GM23338 (cell line): Measurements from ENCODE around the gene RPS6KA1. TPM values are rescaled to one million over a fixed set of nuclear protein-coding genes. Genes with fewer than 3 reads are reported as not detected.

Source experiments
- ATAC-seq: fragments of 200-7000 bp; cut with Tn5 transposase; 3 replicates; pipeline ENCODE4 v1.9.1; 2020
- DNase-seq: peaks from one replicate; pipeline ENCODE4 v3.0.0-alpha.2; 2015; ENCODE audit warnings: low spot score
- H2AFZ ChIP-seq: fragments of 200-600 bp; sonication (generic); 2 replicates; pipeline ENCODE4 v1.8.0; 2016; ENCODE audit warnings: antibody characterized with exemption, mild to moderate bottlenecking, moderate library complexity
- H3F3A ChIP-seq: fragments of 200-600 bp; sonication (generic); replicated peaks from 2 replicates; pipeline ENCODE4 v1.8.0; 2017; ENCODE audit warnings: antibody characterized with exemption, mixed run types, low read depth
- H3K27ac ChIP-seq: fragments of 200-600 bp; sonication (generic); 2 replicates; pipeline ENCODE4 v1.6.1; 2016; ENCODE audit warnings: low read depth
- H3K27me3 ChIP-seq: fragments of 200-600 bp; sonication (generic); 2 replicates; pipeline ENCODE4 v1.8.0; 2016; ENCODE audit warnings: mild to moderate bottlenecking, mixed run types, moderate library complexity; ENCODE audit not compliant: insufficient read depth
- H3K36me3 ChIP-seq: fragments of 200-600 bp; sonication (generic); 2 replicates; pipeline ENCODE4 v1.8.0; 2016; ENCODE audit warnings: mild to moderate bottlenecking; ENCODE audit not compliant: insufficient read depth
- H3K4me1 ChIP-seq: fragments of 200-600 bp; sonication (generic); 2 replicates; pipeline ENCODE4 v1.8.0; 2016; ENCODE audit warnings: mild to moderate bottlenecking, moderate library complexity; ENCODE audit not compliant: insufficient read depth
- H3K4me2 ChIP-seq: fragments of 200-600 bp; sonication (generic); 2 replicates; pipeline ENCODE4 v1.7.1; 2017; ENCODE audit warnings: mixed run types
- H3K4me3 ChIP-seq: fragments of 200-600 bp; sonication (generic); 2 replicates; pipeline ENCODE4 v1.6.1; 2016; ENCODE audit warnings: mixed run types
- H3K79me2 ChIP-seq: fragments of 200-600 bp; sonication (generic); replicated peaks from 2 replicates; pipeline ENCODE4 v1.8.0; 2017; ENCODE audit warnings: mild to moderate bottlenecking; ENCODE audit not compliant: insufficient read depth
- H3K9me2 ChIP-seq: fragments of 200-600 bp; sonication (generic); 2 replicates; pipeline ENCODE4 v1.8.0; 2017; ENCODE audit not compliant: insufficient read depth
- H4K20me1 ChIP-seq: fragments of 200-600 bp; sonication (generic); replicated peaks from 2 replicates; pipeline ENCODE4 v1.8.0; 2017; ENCODE audit warnings: mild to moderate bottlenecking; ENCODE audit not compliant: insufficient read depth
- H3K27ac Mint-ChIP-seq: 2 replicates; pipeline ENCODE4 v1.8.0; 2020; ENCODE audit warnings: inconsistent platforms, mild to moderate bottlenecking, moderate library complexity, mixed read lengths
- H3K27me3 Mint-ChIP-seq: 3 replicates; pipeline ENCODE4 v1.8.0; 2022; ENCODE audit warnings: low read depth, mild to moderate bottlenecking, moderate library complexity, mixed read lengths, inconsistent platforms; ENCODE audit not compliant: insufficient read depth, poor library complexity
- H3K36me3 Mint-ChIP-seq: 3 replicates; pipeline ENCODE4 v1.8.0; 2021; ENCODE audit warnings: low read depth, mild to moderate bottlenecking, inconsistent platforms, moderate library complexity, mixed read lengths
- H3K4me1 Mint-ChIP-seq: 3 replicates; pipeline ENCODE4 v1.8.0; 2020; ENCODE audit warnings: mild to moderate bottlenecking, inconsistent platforms, mixed read lengths
- H3K4me3 Mint-ChIP-seq: 3 replicates; pipeline ENCODE4 v1.8.0; 2021; ENCODE audit warnings: moderate library complexity, mild to moderate bottlenecking, inconsistent platforms, mixed read lengths
- H3K9me3 Mint-ChIP-seq: 3 replicates; pipeline ENCODE4 v1.8.0; 2020; ENCODE audit warnings: moderate library complexity, mild to moderate bottlenecking, inconsistent platforms, mixed read lengths
- EZH2phosphoT487 ChIP-seq: fragments of 200-600 bp; sonication (generic); IDR thresholded peaks from one replicate; pipeline ENCODE4 v1.8.1; 2018; ENCODE audit warnings: antibody characterized with exemption; ENCODE audit not compliant: unreplicated experiment
- JUNB ChIP-seq: IDR thresholded peaks from one replicate; pipeline ENCODE4 v1.6.1; 2016; ENCODE audit warnings: antibody characterized with exemption; ENCODE audit not compliant: unreplicated experiment
- POLR2AphosphoS5 ChIP-seq: IDR thresholded peaks from 2 replicates; pipeline ENCODE4 v1.6.1; 2016; ENCODE audit warnings: antibody characterized with exemption, low read depth
- ZNF114 ChIP-seq: fragments of 250-450 bp; sonication (Bioruptor Pico); IDR thresholded peaks from 2 replicates; pipeline ENCODE4 v1.5.0; 2020; ENCODE audit warnings: mild to moderate bottlenecking, moderate library complexity
- ZNF331 ChIP-seq: fragments of 250-450 bp; sonication (Bioruptor Pico); IDR thresholded peaks from 2 replicates; pipeline ENCODE4 v1.5.0; 2020; ENCODE audit warnings: low read depth, mild to moderate bottlenecking, moderate library complexity
- polyA plus RNA-seq: library from polyadenylated mRNA; unstranded; fragments of >200 nt; fragmentation: Nextera tagmentation; extraction: Ambion mirVana; gene quantifications from 2 replicates; pipeline ENCODE4 v1.2.1, GENCODE V29; 2016
- total RNA-seq: library from RNA; depleted of rRNA; stranded (reverse); fragments of >200 nt; shearing (Covaris generic); gene quantifications from 2 replicates; pipeline ENCODE4 v1.2.3, GENCODE V29; 2014
- TF ChIP-seq, protein P1 (sequence below): fragments of 250-450 bp; sonication (Bioruptor Pico); IDR thresholded peaks from 2 replicates; pipeline ENCODE4 v1.5.0; 2020; ENCODE audit warnings: mild to moderate bottlenecking, moderate library complexity
- TF ChIP-seq, protein P2 (sequence below): IDR thresholded peaks from 2 replicates; pipeline ENCODE4 v1.6.1; 2016; ENCODE audit warnings: antibody characterized with exemption

Gene RPS6KA1
- total and polyA plus RNA-seq, 2 experiments from 2014 or later, result 28.3 to 68.6 TPM

DNA sequence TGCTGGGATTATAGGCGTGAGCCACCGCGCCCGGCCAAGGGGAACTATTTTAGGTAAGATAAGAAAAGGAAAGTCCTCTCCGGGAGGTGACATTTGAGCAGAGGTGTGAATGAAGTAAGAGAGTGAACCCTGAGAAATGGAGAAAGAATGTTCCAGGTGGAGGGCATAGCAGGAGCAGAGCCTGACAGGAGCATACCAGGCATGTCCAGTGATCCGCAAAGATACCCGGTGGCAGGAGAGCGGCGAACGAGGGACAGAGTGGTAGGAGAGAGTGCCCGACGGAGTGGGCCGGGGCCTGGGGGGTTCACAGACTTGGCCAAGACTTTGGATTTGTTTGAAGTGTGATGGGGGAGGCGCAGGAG lies 7.9 kb upstream of the RPS6KA1 start (continued):
- TF ChIP-seq, protein P1, sequence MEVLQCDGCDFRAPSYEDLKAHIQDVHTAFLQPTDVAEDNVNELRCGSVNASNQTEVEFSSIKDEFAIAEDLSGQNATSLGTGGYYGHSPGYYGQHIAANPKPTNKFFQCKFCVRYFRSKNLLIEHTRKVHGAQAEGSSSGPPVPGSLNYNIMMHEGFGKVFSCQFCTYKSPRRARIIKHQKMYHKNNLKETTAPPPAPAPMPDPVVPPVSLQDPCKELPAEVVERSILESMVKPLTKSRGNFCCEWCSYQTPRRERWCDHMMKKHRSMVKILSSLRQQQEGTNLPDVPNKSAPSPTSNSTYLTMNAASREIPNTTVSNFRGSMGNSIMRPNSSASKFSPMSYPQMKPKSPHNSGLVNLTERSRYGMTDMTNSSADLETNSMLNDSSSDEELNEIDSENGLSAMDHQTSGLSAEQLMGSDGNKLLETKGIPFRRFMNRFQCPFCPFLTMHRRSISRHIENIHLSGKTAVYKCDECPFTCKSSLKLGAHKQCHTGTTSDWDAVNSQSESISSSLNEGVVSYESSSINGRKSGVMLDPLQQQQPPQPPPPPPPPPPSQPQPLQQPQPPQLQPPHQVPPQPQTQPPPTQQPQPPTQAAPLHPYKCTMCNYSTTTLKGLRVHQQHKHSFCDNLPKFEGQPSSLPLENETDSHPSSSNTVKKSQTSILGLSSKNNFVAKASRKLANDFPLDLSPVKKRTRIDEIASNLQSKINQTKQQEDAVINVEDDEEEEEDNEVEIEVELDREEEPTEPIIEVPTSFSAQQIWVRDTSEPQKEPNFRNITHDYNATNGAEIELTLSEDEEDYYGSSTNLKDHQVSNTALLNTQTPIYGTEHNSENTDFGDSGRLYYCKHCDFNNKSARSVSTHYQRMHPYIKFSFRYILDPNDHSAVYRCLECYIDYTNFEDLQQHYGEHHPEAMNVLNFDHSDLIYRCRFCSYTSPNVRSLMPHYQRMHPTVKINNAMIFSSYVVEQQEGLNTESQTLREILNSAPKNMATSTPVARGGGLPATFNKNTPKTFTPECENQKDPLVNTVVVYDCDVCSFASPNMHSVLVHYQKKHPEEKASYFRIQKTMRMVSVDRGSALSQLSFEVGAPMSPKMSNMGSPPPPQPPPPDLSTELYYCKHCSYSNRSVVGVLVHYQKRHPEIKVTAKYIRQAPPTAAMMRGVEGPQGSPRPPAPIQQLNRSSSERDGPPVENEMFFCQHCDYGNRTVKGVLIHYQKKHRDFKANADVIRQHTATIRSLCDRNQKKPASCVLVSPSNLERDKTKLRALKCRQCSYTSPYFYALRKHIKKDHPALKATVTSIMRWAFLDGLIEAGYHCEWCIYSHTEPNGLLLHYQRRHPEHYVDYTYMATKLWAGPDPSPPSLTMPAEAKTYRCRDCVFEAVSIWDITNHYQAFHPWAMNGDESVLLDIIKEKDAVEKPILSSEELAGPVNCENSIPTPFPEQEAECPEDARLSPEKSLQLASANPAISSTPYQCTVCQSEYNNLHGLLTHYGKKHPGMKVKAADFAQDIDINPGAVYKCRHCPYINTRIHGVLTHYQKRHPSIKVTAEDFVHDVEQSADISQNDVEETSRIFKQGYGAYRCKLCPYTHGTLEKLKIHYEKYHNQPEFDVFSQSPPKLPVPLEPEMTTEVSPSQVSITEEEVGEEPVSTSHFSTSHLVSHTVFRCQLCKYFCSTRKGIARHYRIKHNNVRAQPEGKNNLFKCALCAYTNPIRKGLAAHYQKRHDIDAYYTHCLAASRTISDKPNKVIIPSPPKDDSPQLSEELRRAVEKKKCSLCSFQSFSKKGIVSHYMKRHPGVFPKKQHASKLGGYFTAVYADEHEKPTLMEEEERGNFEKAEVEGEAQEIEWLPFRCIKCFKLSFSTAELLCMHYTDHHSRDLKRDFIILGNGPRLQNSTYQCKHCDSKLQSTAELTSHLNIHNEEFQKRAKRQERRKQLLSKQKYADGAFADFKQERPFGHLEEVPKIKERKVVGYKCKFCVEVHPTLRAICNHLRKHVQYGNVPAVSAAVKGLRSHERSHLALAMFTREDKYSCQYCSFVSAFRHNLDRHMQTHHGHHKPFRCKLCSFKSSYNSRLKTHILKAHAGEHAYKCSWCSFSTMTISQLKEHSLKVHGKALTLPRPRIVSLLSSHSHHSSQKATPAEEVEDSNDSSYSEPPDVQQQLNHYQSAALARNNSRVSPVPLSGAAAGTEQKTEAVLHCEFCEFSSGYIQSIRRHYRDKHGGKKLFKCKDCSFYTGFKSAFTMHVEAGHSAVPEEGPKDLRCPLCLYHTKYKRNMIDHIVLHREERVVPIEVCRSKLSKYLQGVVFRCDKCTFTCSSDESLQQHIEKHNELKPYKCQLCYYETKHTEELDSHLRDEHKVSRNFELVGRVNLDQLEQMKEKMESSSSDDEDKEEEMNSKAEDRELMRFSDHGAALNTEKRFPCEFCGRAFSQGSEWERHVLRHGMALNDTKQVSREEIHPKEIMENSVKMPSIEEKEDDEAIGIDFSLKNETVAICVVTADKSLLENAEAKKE (CRISPR knock-in tag), result no peak
- no peak for TF ChIP-seq EZH2phosphoT487
- TF ChIP-seq ZNF114 (CRISPR knock-in tag), result no peak
- TF ChIP-seq, protein P2, sequence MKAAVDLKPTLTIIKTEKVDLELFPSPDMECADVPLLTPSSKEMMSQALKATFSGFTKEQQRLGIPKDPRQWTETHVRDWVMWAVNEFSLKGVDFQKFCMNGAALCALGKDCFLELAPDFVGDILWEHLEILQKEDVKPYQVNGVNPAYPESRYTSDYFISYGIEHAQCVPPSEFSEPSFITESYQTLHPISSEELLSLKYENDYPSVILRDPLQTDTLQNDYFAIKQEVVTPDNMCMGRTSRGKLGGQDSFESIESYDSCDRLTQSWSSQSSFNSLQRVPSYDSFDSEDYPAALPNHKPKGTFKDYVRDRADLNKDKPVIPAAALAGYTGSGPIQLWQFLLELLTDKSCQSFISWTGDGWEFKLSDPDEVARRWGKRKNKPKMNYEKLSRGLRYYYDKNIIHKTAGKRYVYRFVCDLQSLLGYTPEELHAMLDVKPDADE, result no peak

DNA sequence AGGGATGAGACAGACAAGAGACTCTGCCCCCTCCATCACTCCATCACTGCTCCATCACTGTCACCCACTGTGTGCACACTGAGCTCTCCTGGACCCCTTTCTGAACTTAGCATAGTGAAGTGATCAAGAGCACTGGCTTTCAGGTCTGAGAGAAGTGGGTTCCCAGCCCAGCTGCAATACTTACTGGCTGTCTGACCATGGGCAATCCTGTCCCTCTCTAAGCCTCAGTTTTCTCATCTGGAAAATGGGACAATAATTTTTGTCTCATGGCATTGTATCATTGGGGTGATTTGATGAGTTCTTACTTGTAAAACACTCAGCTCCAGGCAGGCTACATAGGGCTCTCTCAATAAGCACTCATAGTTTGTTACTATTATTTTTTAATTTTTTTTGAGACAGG lies 7.5 kb upstream of the RPS6KA1 start:
- H3K4me2 ChIP-seq, result no peak overlapping the region
- H3F3A ChIP-seq, result no peaks in the 10 kb centered on the region
- Mint-ChIP-seq H3K4me3 (no peak overlapping the region), H3K27me3 (peaks cover 11% of the 10 kb centered on the region), H3K9me3 (no peaks in the 10 kb centered on the region; the same call in 2 of the 3 replicates), H3K27ac (no peak overlapping the region), H3K36me3 (no peaks in the 10 kb centered on the region), H3K4me1 (peaks cover 9% of the 10 kb centered on the region)
- no peaks in the 10 kb centered on the region for H3K79me2 ChIP-seq
- H2AFZ ChIP-seq, result no peak overlapping the region
- DNase-seq, result no peak
- ATAC-seq, result no peak
- no peak overlapping the region for H3K27ac ChIP-seq
- H3K27me3 ChIP-seq, result no peaks in the 10 kb centered on the region
- H3K4me3 ChIP-seq, result no peak overlapping the region
- no peaks in the 10 kb centered on the region for H3K9me2 ChIP-seq
- no peaks in the 10 kb centered on the region for H3K36me3 ChIP-seq
- H4K20me1 ChIP-seq, result no peaks in the 10 kb centered on the region
- H3K4me1 ChIP-seq, result peaks cover 8% of the 10 kb centered on the region
- TF ChIP-seq POLR2AphosphoS5, result no peak
- TF ChIP-seq ZNF331 (CRISPR knock-in tag), result no peak
- TF ChIP-seq, protein P1 (CRISPR knock-in tag), result no peak
- TF ChIP-seq, protein P2, result no peak
- TF ChIP-seq JUNB, result no peak
